HG03442 (cell line): ENCODE measurements around the gene RNF151.
A peak's percentile ranks its signal among the peaks of the same experiment; 100 is the strongest.
"Not testable (repeated sequence)": the region's sequence is repeated elsewhere in the genome, so short reads cannot be mapped to it uniquely, and the experiment has no call there.

Source experiments
- ATAC-seq: cut with Tn5 transposase; IDR thresholded peaks from one replicate; pipeline ENCODE4 v1.9.1; 2021; ENCODE audit warnings: mild to moderate bottlenecking, moderate library complexity; ENCODE audit not compliant: unreplicated experiment

RNF151 gene

DNA sequence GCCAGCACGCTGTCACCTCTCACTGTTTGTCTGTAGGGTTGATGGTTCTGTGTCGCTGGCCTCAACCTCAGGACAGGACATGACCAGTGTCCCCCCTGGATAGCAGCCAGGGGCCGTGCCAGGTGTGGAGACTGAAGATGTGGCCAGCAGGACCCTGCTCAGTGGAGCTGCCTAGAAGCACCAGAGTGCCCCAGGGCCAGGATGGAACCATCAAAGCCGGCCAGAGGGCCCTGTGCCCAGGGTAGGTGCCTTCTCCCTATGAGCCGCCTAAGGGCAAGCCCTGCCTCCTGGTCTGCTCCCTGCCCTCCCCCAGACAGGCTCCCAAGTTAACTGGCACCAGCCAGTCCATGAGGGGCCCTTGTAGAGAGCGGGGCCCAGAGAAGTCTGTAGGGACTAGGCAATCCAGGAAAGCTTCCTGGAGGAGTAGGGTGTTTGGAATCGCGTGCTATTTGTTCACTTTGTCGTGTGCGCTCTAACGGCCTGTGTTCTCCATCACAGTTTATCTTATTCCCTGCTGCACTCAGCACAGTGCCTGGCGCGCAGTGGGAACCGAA, 7.9 kb upstream of the RNF151 start:
- ATAC-seq: no peak

DNA sequence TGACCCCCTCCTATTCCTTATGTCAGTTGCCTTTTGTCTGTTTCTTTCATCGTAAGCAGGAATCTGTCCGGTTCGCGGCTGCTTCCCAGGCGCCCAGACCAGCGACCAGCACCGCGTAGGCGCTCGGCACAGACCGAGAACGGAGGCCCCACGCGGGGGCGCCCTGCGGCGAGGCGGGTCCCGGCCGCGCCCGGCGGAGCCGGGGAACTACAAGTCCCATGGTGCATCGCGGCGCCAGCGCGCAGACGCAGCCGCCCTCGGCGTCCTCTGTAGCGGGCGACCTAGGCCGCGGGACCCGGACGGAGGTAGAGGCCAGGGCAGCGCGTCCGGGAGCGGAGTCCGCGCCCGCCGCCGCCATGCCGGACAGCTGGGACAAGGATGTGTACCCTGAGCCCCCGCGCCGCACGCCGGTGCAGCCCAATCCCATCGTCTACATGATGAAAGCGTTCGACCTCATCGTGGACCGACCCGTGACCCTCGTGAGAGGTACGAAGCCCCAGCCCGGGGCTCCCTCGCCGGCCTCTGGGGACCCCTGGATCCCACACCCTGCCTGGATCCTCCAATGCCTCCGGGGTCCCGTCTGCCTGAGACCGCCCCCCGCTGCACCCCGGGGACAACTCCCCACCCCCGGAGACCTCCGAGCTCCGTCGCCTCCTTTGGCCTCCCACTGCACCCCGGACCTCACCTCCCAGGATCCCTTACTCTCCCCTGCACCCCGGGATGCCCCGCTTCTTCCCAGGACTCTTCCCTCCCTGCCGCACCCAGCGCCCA, 7.2 kb upstream of the RNF151 start, which contains the start of gene NDUFB10:
Gene NDUFB10 (plus strand): TSS at position 270 of the 771 bp plus-strand sequence. CDS start 87 bp downstream, at position 357.
- peak; percentile 70 for ATAC-seq

DNA sequence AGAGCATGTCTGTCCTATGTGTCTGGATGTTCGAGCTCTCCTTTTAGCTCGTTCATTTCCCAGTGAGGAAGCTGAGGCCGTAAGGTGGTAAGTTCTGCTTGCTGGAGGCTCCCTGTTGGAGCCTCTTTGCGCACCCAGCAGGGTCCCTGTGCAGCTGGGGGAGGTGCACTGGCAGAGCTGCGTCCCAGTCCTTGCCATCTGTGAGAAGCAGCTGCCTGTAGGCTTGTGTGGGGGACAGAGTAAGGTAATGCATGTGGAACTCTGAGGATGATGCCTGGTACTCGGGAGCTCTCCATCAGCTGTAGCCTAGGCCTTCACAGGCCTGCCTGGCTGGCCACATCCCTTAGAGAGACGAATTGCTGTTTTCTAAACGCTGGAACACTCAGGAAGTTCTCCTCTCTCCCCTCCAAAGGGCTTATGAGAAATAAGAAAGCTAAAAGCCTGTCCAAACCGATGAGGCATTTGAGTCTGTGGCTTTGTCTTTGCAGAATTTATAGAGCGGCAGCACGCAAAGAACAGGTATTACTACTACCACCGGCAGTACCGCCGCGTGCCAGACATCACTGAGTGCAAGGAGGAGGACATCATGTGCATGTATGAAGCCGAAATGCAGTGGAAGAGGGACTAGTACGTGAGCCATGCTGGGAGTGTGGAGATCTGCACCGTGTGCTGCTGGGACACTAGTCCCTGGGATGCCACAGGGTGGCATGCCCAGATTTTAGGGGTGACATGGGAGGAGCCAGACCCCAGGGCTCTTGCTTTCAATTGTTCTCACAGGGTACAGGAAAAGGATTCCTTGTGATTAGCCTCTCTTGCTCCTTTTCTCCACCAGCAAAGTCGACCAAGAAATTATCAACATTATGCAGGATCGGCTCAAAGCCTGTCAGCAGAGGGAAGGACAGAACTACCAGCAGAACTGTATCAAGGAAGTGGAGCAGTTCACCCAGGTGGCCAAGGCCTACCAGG, 5.7 kb upstream of the RNF151 start:
- no peak for ATAC-seq

DNA sequence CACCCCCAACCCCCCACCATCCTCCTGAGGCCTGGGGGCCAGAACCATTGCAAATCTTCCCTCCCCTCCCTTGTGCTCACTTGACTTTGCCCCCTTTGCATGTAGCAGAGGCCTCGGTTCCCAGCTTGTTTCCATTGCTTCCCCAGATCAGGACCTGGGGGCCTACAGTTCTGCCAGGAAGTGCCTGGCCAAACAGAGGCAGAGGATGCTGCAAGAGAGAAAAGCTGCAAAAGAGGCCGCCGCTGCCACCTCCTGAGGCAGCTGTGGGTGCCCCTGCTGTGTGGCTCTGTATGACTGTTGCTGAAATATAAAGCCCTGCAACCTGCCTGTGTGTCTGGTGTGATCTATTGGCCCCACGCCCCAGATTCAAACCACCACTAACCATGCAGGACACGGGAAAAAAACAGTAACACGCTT, 5.0 kb upstream of the RNF151 start:
- no peak for ATAC-seq

GRCh38 chr16:1962161-1963153, 4.2 kb upstream of the RNF151 start:
- ATAC-seq: not testable (repeated sequence)

- no peak for ATAC-seq
These were observed 2.7 kb upstream of the RNF151 start for GRCh38 chr16:1963806-1964505.

DNA sequence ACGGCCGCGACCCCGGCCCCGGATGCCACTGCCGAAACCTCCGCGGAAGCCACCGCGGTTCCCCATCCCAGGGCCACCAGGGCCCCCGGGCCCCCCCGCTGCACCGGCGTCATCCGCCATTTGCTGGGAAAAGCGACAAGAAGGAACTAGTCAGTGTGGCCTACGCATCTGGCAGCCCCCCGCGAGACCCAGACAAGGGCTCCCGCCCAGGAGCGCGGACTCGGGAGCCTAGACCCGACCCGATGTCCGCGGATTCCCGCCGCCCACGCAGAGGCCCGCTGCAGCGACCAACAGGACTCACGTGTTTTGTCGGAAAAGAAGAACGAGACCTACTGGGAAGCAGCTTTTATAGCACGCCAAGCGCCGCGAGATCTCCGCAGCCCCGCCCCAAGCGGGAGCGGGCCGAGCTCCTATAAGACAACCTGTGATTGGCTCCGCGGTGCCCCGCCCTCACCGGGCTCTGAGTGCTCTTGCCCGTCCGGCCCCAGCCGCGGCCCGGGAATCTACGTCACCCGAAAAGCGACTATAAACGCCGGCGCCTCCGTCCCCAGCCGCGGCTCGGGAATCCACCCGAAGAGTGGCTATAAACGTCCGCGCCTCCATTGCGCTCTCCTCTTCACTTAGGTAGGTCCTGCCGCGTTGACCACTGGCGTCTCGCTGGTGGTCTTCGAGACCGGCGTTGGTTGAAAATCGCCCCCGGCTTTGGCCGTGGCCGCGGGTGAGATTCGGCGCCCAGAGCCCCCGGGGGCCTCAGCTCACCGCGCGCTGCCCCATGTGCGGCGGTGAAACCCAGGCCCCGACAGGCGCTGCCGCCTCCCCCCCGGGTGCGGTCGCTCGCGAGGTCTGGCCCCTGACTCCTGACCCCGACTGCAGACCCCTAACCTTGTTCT, 1.9 kb upstream of the RNF151 start, which contains the start of gene RPS2:
Gene RPS2 (minus strand): TSS at position 321 of the 890 bp plus-strand sequence. CDS start 201 bp downstream, at position 120.
- peak; percentile 85 for ATAC-seq

GRCh38 chr16:1965396-1966001, 1.2 kb upstream of the RNF151 start:
- no peak for ATAC-seq

DNA sequence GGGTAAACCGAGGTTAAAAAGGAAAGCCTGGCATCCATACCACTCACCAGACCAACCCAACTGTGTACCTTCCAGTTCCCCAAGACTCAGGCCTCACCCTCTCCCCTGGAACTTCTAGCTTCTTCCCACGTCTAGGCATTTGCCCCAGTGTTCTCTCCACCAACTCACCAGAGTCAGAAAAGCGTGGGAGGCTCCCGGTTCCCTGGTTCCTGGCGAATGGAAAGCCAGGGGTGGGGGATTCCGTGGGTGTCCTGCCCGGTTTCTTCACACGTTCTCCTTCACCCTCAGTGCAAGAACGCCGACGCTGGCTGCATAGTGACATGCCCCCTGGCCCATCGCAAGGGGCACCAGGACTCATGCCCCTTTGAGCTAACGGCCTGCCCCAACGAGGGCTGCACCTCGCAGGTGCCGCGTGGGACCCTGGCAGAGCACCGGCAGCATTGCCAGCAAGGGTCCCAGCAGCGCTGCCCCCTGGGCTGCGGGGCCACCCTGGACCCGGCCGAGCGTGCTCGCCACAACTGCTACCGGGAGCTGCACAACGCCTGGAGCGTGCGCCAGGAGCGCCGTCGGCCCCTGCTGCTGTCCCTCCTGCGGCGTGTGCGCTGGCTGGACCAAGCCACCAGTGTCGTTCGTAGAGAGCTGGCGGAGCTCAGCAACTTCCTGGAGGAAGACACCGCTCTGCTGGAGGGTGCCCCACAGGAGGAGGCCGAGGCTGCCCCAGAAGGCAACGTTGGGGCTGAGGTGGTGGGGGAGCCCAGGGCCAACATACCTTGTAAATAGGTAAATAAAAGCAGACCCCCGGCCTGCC, 1.7 kb downstream of the RNF151 start:
- no peak for ATAC-seq

GRCh38 chr16:1971796-1972489, 5.3 kb downstream of the RNF151 start, which contains the start of gene TBL3:
TSS of gene TBL3 (plus strand) at chr16:1972053. CDS start at chr16:1972165, 112 bp downstream.
- peak; percentile 72 for ATAC-seq

DNA sequence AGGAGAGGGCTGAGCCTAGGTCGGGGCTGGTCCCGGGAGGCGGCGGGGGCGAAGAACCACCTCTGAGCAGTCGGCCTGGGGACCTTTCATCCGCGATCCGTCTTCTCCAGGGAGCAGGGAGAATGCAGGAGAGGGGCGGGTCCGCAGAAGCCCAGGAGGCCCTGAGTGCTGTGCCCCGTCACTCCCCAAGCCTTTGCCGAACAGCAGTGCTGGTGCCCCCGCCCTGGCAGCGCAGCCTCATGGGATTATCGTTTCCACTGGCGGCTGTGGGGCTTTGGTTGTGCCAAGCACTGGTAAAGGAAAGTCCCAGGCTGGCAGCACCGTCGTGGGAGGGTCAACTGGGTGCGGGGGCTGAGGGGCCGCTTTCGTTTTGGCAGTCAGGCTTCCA, 5.8 kb downstream of the RNF151 start:
- ATAC-seq: no peak

- ATAC-seq: no peak
These were observed 7.0 kb downstream of the RNF151 start for GRCh38 chr16:1973461-1974156.

- ATAC-seq: no peak
These were observed 7.8 kb downstream of the RNF151 start for GRCh38 chr16:1974157-1975070.

DNA sequence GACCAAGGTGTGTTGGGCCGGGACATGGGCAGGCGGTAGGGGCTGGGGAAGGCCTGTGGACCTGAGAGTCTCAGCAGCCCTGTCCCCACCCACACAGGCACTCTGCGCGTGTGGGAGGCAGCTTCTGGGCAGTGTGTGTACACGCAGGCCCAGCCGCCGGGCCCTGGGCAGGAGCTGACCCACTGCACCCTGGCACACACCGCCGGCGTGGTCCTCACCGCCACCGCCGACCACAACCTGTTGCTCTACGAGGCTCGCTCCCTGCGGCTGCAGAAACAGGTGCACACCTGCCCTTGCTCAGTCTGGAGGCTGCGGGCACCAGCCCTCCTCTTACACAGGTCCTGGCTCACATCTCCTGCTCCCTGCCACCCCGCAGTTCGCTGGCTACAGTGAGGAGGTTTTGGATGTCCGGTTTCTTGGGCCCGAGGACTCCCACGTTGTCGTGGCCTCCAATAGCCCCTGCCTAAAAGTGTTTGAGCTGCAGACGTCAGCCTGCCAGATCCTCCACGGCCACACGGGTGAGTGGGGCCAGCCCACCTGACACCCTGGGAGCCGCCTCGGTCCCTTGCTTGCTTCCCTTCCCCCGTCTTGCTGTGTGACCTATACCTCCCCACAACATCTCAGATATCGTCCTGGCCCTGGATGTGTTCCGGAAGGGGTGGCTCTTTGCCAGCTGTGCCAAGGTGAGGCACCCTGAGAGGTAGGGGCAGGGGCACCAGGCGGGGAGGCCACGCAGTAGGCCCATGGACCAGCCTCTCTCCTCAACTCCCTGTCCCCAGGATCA, 9.0 kb downstream of the RNF151 start:
- ATAC-seq: no peak
